ENCODE results near the gene ZEB1.

DNA sequence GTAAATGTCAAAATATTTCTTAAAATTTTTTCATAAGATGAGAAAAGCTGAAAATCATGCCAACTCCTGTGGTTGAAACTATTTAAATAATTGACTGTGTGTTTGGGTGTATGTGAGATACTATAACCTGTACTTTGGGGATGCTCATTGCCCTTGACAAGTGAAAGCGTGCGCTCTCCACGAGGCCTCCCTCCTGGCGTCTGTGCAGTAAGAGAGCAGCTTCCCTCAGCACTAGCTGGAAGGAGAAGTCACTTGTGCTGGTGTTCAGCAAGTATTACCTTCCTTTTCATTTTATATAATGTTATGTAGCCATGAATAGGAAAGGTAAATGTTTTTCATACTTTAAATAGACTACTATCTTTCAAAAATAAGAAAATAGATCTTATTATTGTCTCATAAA is 118.9 kb downstream of the ZEB1 start:
- TF ChIP-seq, protein P1, sequence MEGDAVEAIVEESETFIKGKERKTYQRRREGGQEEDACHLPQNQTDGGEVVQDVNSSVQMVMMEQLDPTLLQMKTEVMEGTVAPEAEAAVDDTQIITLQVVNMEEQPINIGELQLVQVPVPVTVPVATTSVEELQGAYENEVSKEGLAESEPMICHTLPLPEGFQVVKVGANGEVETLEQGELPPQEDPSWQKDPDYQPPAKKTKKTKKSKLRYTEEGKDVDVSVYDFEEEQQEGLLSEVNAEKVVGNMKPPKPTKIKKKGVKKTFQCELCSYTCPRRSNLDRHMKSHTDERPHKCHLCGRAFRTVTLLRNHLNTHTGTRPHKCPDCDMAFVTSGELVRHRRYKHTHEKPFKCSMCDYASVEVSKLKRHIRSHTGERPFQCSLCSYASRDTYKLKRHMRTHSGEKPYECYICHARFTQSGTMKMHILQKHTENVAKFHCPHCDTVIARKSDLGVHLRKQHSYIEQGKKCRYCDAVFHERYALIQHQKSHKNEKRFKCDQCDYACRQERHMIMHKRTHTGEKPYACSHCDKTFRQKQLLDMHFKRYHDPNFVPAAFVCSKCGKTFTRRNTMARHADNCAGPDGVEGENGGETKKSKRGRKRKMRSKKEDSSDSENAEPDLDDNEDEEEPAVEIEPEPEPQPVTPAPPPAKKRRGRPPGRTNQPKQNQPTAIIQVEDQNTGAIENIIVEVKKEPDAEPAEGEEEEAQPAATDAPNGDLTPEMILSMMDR (IDR thresholded peaks at IDR 0.05) = no peak
- no peak for TF ChIP-seq POLR2A (IDR thresholded peaks at IDR 0.05)
- no peak for TF ChIP-seq EP300 (IDR thresholded peaks at IDR 0.05)

All from sigmoid colon (tissue), 4 donors.